Activated T-helper 1 cell treated with anti-CD3 and anti-CD28 coated beads, Interleukin-12 subunit alpha, Interleukin-12 subunit beta, Interleukin-2, Interleukin-4 antibody, amounts not matched to agents 30 ng/mL and 10 ng/mL and 1 ng/mL, durations not matched to agents 14 hours and 24 hours and 36 hours (primary cell): ENCODE data around the gene VSIG2. TPM values are rescaled to one million over a fixed set of nuclear protein-coding genes. Genes with fewer than 3 reads are reported as not detected.
A peak's percentile ranks its signal among the peaks of the same experiment; 100 is the strongest.

Source experiments
- DNase-seq: peaks from one replicate; pipeline ENCODE4 v3.0.0; 2021; ENCODE audit warnings: low spot score
- H3K27ac Mint-ChIP-seq: one replicate; pipeline ENCODE4 v1.8.0; 2021; ENCODE audit warnings: mild to moderate bottlenecking, mixed read lengths
- H3K27me3 Mint-ChIP-seq: one replicate; pipeline ENCODE4 v1.8.0; 2022; ENCODE audit warnings: mild to moderate bottlenecking, moderate library complexity, mixed read lengths; ENCODE audit not compliant: insufficient read depth
- H3K36me3 Mint-ChIP-seq: one replicate; pipeline ENCODE4 v1.8.0; 2021; ENCODE audit warnings: low read depth, mixed read lengths
- H3K4me1 Mint-ChIP-seq: one replicate; pipeline ENCODE4 v1.8.0; 2021; ENCODE audit warnings: low read depth, mixed read lengths
- H3K4me3 Mint-ChIP-seq: one replicate; pipeline ENCODE4 v1.8.0; 2021; ENCODE audit warnings: mild to moderate bottlenecking, moderate library complexity, mixed read lengths
- H3K9me3 Mint-ChIP-seq: one replicate; pipeline ENCODE4 v1.8.0; 2021; ENCODE audit warnings: mixed read lengths
- intact Hi-C: fragments of 100-400 bp; cut with micrococcal nuclease; formaldehyde crosslinking; loops from one replicate; pipeline ENCODE4 v1.15.1; 2024
- total RNA-seq: library from RNA; stranded (reverse); gene quantifications from 2 replicates; pipeline ENCODE4 v1.2.3, GENCODE V29; 2022

The VSIG2 gene
- total RNA-seq, 1 donor from 2014 or later, result not detected

GRCh38 chr11:124739479-124740276, 12.4 kb downstream of the VSIG2 start, which contains the start of gene NRGN:
TSS of gene NRGN (plus strand) at chr11:124739942. CDS start at chr11:124740085, 143 bp downstream.
- Mint-ChIP-seq H3K27ac (peak within 1 kb of the TSS; percentile 54), H3K27me3 (peaks cover 38% of the 10 kb centered on the region), H3K4me3 (peak within 1 kb of the TSS; percentile 85), H3K4me1 (peaks cover 25% of the 10 kb centered on the region), H3K9me3 (no peaks in the 10 kb centered on the region), H3K36me3 (peaks cover 2% of the 10 kb centered on the region)
- peak; percentile 80 for DNase-seq
- intact Hi-C loops, result loop anchor here (1.0 to 10.0 kb wide), 7 partner anchors 8 to 1675 kb away; partner anchors contain the start of genes HSPA8, SIAE, SPA17 and TBRG1

DNA sequence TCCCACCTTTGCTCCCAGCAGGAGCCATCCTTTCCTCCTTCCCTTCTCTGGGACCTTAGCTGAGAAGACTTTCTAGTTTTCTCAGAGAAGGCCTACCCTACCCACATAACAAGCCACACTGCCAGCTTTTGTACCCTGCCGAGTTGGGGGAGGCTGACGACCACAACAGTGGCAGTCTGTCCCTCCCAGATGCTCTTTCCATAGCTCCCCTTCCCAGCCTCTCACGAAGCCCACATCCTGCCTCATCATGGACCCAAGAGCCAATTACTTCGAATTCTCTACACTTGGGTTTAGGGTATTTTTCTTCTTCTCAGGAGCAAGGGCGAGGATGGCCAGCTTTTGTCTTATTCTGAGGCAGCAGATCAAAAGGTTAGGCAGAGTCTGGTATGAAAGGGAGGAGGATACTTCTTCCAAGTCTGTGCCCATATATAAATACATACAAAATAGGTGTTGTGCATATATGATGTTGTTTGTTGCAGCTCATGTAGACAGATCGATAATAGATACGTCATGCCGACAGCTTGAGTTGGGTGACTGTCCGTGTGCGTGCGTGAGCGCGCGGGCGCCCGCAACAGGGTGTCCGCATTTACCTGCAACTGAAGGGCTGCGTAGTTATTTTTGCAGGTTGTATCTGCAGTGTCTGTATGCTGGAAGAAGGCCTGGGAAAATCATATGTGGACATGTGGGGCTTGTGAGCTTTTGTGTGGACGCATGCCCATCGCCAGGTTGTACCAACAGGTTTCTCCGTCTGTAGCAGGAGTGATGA, 13.2 kb downstream of the VSIG2 start:
- Mint-ChIP-seq H3K9me3 (no peaks in the 10 kb centered on the region), H3K27ac (peak overlapping the region; percentile 8), H3K4me3 (peak overlapping the region; percentile 85), H3K27me3 (peaks cover 41% of the 10 kb centered on the region), H3K36me3 (peaks cover 2% of the 10 kb centered on the region), H3K4me1 (peaks cover 25% of the 10 kb centered on the region)
- intact Hi-C loops, result loop anchor here (1.0 to 2.0 kb wide), 3 partner anchors 8 to 116 kb away; partner anchors contain the start of gene TBRG1
- DNase-seq, result no peak

DNA sequence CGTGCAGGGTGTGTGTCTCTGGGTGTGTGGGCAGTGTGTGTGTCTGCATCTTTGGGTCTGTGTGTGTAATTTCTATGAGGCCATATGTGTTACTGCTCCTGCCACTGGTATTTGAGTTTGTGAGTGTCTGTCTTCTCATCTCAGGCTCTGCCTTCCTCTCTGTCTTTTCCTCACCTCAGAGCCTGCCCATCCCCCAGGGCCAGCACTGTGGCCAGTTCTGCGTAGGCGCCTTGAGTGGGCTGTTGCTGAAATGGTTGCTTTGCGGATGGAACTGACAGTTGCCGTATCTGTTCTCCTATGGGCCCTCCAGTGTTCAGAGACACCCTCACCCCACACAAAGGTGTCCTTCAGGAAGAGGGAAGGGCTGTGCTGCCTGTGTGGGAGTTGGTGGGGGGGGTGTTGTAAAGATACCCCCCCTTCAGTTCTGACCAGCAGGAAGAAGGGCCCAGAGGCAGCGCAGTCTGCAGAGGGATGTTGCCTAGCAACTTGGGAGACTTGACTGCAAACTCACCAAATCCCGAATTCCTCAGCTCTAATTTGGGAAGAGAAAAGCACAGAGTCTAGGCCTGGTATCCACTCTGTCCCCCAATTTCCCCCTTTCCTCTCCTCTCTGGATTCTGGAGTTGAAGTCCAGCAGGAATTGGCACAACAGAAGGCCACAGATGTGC, 14.3 kb downstream of the VSIG2 start:
- DNase-seq, result no peak
- Mint-ChIP-seq H3K4me1 (peaks cover 25% of the 10 kb centered on the region), H3K4me3 (no peak overlapping the region), H3K9me3 (no peaks in the 10 kb centered on the region), H3K27ac (no peak overlapping the region), H3K27me3 (peaks cover 39% of the 10 kb centered on the region), H3K36me3 (peaks cover 2% of the 10 kb centered on the region)
- intact Hi-C loops, result loop anchor here (2.0 kb wide), 1 partner anchor 115 kb away; the partner anchor contains the start of gene TBRG1

DNA sequence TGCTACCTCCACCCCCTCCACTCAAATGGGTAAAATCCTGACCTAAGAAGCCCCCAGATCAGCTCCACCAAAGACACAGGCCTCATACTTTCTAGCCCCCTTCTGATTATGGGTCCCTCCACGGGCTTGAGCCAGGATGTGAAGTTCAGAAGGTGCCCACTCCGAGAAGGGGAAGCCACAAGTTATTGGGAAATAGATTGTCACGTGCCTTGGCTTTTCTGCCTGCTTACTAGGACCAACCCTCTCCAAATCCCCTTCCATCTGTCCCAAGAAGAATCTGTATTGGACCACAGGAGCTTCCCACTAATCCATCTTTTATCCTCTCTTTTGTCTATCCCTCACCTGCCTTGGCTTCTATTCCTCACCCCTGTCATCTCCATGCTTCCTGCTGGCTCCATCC, 15.3 kb downstream of the VSIG2 start:
- H3K4me1 Mint-ChIP-seq, result peaks cover 24% of the 10 kb centered on the region
- intact Hi-C loops, result no loop called here

GRCh38 chr11:124732230-124732629, 19.8 kb downstream of the VSIG2 start:
- intact Hi-C loops, result no loop called here
- Mint-ChIP-seq H3K27me3 (peaks cover 16% of the 10 kb centered on the region), H3K9me3 (no peaks in the 10 kb centered on the region), H3K27ac (no peak overlapping the region), H3K36me3 (no peaks in the 10 kb centered on the region), H3K4me3 (no peak overlapping the region), H3K4me1 (no peaks in the 10 kb centered on the region)
- DNase-seq, result no peak

More for the DNA sequence above, 15.3 kb downstream of the VSIG2 start:
- Mint-ChIP-seq H3K9me3 (no peaks in the 10 kb centered on the region), H3K36me3 (peaks cover 2% of the 10 kb centered on the region), H3K4me3 (no peak overlapping the region), H3K27ac (no peak overlapping the region), H3K27me3 (peaks cover 37% of the 10 kb centered on the region)
- no peak for DNase-seq

DNA sequence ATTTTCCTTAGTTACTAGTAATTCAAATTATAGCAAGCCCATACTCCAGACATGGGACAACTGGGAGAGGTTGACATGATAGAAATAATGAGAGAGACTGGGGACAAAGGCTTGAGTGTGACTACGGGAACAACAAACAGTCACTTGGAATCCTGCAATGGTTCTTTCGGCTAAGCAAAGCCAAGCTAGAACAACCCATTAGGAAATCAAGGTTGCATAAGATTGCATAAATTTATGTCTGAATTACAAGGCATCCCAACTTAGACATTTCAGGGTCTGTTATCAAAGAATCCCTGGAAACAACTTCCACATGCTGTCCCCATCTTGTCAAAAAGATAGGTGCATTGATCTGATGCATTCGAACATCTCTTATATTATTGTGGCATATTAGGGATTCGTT, 22.5 kb downstream of the VSIG2 start:
- intact Hi-C loops, result no loop called here
- Mint-ChIP-seq H3K27ac (no peak overlapping the region), H3K4me1 (no peaks in the 10 kb centered on the region), H3K9me3 (no peaks in the 10 kb centered on the region), H3K4me3 (no peak overlapping the region), H3K27me3 (peaks cover 13% of the 10 kb centered on the region), H3K36me3 (no peaks in the 10 kb centered on the region)
- DNase-seq, result no peak

- no peak overlapping the region for H3K4me3 Mint-ChIP-seq
- H3K9me3 Mint-ChIP-seq, result no peaks in the 10 kb centered on the region
- H3K36me3 Mint-ChIP-seq, result no peaks in the 10 kb centered on the region
- intact Hi-C loops, result no loop called here
- DNase-seq, result no peak
- H3K27ac Mint-ChIP-seq, result no peak overlapping the region
- peaks cover 15% of the 10 kb centered on the region for H3K27me3 Mint-ChIP-seq
- H3K4me1 Mint-ChIP-seq, result no peaks in the 10 kb centered on the region
These were observed 23.9 kb downstream of the VSIG2 start for GRCh38 chr11:124728134-124728533.

- H3K27ac Mint-ChIP-seq, result no peak overlapping the region
- H3K9me3 Mint-ChIP-seq, result no peaks in the 10 kb centered on the region
- intact Hi-C loops, result no loop called here
- H3K4me1 Mint-ChIP-seq, result no peaks in the 10 kb centered on the region
- H3K4me3 Mint-ChIP-seq, result no peak overlapping the region
- no peak for DNase-seq
- H3K36me3 Mint-ChIP-seq, result no peaks in the 10 kb centered on the region
- peaks cover 15% of the 10 kb centered on the region for H3K27me3 Mint-ChIP-seq
These were observed 24.6 kb downstream of the VSIG2 start for GRCh38 chr11:124727474-124727873.

GRCh38 chr11:124725719-124726105, 26.3 kb downstream of the VSIG2 start:
- intact Hi-C loops, result no loop called here
- DNase-seq, result no peak
- Mint-ChIP-seq H3K4me1 (no peaks in the 10 kb centered on the region), H3K27ac (no peak overlapping the region), H3K4me3 (no peak overlapping the region), H3K27me3 (peaks cover 15% of the 10 kb centered on the region), H3K9me3 (no peaks in the 10 kb centered on the region), H3K36me3 (no peaks in the 10 kb centered on the region)

DNA sequence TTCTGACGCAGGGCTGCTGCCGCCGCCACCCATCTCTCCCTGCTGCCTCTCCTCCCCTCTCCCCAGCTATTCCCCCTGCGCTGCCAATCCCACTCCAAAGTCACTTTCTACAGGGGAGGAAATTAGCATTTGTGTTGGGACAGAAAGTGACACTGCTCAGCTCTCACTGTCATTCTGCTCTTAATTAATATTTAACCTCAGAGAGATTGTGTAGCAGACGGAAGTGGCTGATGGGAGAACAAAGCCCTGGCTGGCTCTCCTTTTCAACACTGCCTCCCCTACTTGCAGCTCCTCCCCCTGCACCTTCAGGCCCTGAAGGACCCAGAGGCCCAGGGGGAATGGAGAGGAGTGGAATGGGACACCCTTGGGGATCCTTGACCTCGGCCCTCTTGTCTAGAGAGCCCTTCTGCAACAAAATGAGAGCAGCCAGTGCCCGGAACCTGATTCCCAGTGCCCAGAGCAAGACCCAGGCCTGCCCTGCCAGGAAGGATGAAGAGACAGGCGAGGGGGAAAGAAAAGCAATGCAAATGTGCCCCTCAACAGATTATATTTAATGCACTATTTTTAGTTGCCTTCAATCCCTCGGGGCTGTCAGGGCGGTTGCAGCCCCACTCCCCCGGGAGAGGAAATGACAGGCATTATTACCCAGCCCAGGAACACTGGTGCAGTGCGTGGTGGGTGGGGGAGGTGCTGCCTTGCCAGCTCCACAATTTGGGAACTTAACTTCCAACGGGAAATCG, 26.9 kb downstream of the VSIG2 start:
- no peaks in the 10 kb centered on the region for H3K4me1 Mint-ChIP-seq
- intact Hi-C loops, result no loop called here
- no peaks in the 10 kb centered on the region for H3K36me3 Mint-ChIP-seq
- no peak for DNase-seq
- H3K27ac Mint-ChIP-seq, result no peak overlapping the region
- H3K9me3 Mint-ChIP-seq, result no peaks in the 10 kb centered on the region
- peaks cover 20% of the 10 kb centered on the region for H3K27me3 Mint-ChIP-seq
- no peak overlapping the region for H3K4me3 Mint-ChIP-seq

- Mint-ChIP-seq H3K9me3 (no peaks in the 10 kb centered on the region), H3K36me3 (no peaks in the 10 kb centered on the region), H3K27ac (no peak overlapping the region), H3K27me3 (peaks cover 44% of the 10 kb centered on the region), H3K4me1 (peaks cover 7% of the 10 kb centered on the region), H3K4me3 (no peak overlapping the region)
- intact Hi-C loops, result no loop called here
- no peak for DNase-seq
These were observed 29.9 kb downstream of the VSIG2 start for GRCh38 chr11:124722176-124722575.

GRCh38 chr11:124719534-124719933, 32.5 kb downstream of the VSIG2 start:
- Mint-ChIP-seq H3K4me3 (no peak overlapping the region), H3K4me1 (peaks cover 7% of the 10 kb centered on the region), H3K27me3 (peaks cover 47% of the 10 kb centered on the region), H3K36me3 (no peaks in the 10 kb centered on the region), H3K9me3 (no peaks in the 10 kb centered on the region), H3K27ac (no peak overlapping the region)
- no peak for DNase-seq
- intact Hi-C loops, result no loop called here
